ENCODE results near the gene PSTPIP2.

- TF ChIP-seq POLR2AphosphoS5 (IDR thresholded peaks at IDR 0.05; ENCODE audit: low read depth, low read length) (no peak), TAF1 (IDR thresholded peaks at IDR 0.05; ENCODE audit: borderline replicate concordance, insufficient read depth, low read length) (no peak), SIN3A (IDR thresholded peaks at IDR 0.05; ENCODE audit: borderline replicate concordance, insufficient read depth, low read length) (no peak), REST (IDR thresholded peaks at IDR 0.05; ENCODE audit: insufficient read depth in 1 of 2, low read depth in 2 of 2, low read length in 2 of 2) (no peak), FOXP2 (optimal IDR thresholded peaks at IDR 0.05; ENCODE audit: borderline replicate concordance, extremely low read depth, extremely low read length, insufficient read depth) (no peak)
Observed at GRCh38 chr18:45938488-45938935, 133.5 kb downstream of the PSTPIP2 start.
